HG03025 (cell line): ENCODE measurements around the gene LMF2.

Experiments used
- ATAC-seq: cut with Tn5 transposase; IDR thresholded peaks from one replicate; pipeline ENCODE4 v1.9.1; 2021; ENCODE audit warnings: mild to moderate bottlenecking, moderate library complexity; ENCODE audit not compliant: unreplicated experiment, low FRiP score

Gene LMF2

DNA sequence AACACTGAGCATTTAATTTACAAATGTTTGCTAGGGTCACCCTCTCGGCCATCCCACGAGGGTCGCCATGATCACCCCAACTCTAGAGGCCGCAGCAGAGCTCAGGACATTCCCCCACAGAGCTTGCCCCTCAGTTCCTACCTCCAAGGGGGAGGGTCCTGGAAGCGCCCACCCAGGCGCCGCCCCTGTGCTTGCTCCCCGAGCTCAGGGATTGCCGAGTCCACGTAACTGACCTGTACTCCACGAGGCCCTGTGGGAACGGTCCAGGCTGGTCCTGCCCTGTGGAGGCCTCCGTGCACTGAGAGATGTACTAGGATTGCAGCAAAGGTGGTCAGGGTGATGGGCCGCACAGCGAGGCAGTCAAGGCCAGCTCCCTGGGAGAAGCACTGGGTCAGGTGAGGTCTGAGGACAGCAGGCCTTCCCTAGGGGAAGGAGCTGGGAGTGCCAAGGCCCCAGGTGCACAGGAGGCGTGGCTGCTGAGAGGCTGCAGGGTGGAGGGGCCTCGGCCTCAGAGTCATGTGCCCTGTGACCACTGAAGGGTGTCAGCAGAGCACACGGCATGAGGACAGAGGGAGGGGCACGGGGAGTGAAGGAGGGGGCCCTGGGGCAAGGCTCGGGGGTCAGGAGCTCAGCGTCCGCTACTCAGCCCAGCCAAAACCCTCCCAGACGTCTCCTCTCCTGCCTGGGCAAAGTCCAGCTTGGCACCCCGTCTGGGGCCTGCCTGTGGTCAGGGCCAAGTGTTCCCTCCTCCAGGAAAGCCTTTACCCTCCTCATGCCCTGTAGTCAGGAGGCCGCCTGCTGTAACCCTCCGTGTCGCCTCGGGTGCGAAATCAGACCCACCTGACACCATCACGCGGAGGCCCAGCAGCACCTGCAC, 23.3 kb downstream of the LMF2 start:
- no peak for ATAC-seq

DNA sequence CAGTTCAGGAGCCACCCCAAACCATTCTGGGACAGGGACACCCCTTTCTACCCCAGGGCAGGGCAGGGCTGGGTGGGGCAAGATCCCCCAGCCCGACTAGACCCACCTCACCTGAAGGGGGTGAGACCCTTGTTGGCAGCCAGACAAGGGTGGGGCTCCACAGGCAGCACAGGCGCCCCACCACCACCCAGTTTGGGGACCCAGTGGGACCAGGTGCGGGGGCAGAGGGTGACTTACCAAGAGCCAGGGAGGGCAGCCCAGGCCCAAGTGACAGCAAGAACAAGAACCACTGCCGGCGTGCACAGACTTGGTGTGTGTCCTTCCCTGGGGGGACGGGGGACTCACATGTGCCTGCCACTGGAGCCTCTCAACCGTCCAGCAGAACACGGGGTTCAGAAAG, 23.9 kb downstream of the LMF2 start:
- no peak for ATAC-seq

DNA sequence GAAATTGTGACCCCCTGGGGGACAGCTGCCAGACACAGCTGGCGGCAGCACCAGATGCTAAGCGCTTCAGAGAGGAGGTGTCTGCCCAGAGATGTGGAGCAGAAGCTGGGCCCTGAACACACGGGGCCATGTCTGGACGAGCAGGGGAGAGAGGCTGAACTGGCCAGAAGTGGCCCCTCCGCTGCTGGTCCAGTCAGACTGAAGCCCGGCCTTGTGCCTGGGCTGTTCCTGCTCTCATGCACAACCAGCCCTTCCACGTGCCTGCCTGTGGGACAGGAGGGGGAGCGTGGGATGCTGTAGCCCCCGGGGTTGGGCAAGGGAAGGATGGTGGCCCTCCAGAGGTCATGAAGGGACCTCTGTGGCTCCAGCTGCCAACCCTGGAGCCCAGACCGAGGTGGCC, 24.4 kb downstream of the LMF2 start:
- no peak for ATAC-seq

DNA sequence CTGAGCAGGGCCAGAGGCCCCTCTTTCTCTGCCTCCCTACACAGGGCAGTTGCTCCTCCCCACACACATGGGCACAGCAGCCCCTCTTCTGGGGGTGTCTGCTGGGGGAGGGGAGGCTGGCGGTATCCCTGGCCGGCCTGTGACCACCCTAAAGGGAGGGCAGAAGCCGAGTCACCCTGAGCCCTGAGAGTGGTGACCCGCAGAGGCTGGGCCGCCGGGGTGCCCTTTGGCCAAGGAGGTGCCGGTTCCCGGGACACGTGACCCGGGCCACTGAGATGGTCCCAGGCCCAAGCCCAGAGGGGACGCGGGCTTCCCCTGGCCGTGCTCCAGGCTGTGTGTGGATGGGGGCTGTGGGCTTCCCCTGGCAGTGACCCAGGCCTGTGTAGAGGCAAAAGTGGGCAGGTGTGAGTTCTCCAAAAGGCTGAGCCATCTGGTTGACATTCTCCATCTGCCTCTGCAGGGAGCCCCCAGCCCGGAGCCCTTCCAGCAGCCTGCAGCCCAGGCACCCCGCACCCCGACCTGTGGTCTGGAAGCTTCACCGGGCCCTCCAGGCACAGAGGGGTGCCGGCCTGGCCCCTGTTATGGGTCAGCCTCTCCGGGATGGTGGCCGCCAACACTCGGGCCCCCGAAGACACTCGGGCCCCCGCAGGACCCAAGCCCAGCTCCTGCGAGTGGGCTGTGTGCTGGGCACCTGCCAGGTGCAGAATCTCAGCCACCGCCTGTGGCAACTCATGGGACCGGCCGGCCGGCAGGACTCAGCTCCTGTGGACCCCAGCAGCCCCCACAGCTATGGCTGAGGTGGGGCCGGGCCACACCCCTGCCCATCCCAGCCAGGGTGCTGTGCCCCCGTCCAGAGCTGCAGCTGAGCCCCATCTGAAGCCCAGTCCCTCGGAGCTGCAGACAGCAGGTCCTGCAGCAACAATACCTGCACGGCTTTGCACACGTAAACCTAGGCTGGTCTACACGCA, 25.1 kb downstream of the LMF2 start:
- ATAC-seq: no peak

DNA sequence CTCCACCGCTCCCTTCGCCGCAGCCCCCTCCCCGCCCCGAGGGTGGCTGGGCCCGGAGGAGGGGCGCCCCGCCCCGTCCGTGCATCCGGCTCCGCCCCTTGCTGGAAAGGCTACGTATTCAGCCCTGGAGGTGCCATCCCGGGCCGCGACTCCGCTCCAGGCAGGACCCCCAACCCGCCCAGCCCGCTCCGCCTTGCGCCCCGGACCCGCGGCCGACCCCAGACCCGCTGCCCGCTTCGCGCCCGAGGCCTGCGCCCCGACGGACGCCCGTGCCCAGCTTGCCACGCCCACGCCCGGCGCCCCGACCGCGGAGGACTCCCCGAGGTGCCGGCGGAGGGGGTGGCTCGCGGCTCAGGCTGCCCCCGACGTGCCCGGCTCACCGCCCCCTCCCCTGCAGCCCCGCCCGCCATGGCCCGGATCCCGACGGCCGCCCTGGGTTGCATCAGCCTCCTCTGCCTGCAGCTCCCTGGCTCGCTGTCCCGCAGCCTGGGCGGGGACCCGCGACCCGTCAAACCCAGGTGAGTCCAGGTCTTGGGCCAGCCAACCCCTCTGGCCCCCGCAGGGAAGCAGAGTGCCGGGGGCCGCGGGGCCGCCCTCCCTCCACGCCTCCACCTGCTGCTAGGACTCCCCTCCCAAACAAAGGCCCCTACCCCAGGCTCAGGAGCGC, 25.9 kb downstream of the LMF2 start, which contains the start of gene ADM2:
Gene ADM2 (plus strand): TSS at position 104 of the 667 bp plus-strand sequence. CDS start 305 bp downstream, at position 409.
- no peak for ATAC-seq

DNA sequence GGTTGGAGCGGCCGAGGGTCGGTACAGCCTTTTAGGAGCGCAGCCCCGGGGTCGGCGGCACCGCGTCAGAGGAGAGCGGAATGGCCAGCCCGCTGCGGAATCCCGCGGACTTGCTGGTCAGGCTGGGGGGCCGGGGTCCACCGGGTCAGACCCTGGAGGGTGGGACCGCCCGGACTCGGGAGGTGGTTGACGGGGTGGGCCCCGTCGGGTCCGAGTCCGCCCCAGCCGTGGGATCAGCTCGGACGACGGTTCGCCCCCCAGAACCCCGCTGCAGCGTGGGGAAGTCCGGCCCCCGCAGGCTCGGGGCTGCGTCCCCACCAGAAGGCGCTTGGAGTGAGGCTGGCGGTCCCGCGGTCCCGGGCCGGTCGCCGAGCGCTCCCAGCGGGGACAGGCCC, 26.5 kb downstream of the LMF2 start:
- no peak for ATAC-seq

DNA sequence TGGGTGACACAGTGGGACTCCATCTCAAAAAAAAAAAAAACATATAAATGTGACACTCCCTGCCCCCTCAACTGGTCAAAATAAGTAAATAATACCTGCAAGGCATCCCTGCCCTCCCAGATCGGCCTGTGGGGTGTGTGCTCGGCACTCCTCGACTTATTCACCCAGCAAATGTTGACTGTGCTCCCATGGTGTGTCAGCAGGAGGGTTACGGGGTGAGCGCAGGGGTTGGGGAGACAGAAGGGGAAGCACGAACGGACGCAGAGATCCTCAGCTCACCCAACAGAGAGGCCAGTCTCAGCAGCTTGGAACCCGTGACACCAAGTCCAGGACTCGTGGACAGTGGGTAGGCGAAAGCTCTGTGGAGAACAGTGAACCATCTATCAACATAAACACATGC, 27.8 kb downstream of the LMF2 start:
- no peak for ATAC-seq

DNA sequence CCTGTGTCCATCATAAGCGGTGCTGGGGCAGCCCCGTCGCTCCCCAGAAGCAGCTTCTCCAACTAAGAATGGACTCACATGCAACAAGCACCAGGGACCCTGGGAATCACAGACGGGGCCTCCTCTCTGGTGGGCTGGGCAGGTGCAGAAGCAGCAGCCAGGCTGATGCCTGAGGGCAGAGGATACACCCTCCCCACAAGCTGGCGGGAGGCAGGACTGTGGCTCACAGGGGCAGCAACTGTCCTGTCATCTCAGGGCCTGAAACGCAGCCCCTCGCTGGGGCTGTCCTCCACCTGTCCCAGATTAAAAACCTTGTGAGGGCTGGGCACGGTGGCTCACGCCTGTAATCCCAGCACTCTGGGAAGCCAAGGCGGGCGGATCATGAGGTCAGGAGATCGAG, 29.6 kb downstream of the LMF2 start:
- no peak for ATAC-seq

DNA sequence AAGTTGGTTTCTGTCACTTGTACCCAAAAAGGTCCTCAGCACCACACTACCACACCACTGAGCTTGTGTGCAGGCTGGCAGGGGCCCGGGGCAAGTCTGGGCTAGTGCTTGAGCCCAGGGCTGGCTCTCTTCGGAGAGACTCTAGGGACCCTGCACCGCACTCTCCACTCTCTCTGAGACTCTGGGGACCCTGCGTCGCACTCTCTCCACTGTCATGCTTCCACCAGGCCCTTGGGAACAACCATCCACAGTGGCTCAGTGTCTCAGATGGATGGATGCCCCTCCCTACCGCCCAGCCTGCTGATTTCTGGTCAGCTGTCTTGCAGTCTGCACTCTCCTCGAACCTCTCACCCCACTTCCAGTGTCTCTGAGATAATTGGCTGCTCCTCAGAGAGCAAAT, 30.6 kb downstream of the LMF2 start:
- no peak for ATAC-seq

DNA sequence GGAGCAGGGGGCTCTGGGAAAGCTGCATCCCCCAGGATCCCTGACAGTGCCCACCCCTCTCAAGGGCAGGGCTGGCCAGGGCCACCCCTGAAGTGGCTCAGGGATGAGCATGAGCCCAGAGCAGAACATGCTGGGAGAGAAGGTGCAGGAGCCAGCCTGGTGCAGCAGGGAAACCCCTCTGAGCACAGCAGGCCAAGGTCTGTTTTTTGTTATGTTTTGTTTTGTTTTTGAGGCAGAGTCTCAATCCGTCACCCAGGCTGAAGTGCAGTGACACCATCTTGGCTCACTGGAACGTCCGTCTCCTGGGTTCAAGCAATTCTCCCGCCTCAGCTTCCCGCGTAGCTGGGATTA, 31.9 kb downstream of the LMF2 start:
- ATAC-seq: no peak

DNA sequence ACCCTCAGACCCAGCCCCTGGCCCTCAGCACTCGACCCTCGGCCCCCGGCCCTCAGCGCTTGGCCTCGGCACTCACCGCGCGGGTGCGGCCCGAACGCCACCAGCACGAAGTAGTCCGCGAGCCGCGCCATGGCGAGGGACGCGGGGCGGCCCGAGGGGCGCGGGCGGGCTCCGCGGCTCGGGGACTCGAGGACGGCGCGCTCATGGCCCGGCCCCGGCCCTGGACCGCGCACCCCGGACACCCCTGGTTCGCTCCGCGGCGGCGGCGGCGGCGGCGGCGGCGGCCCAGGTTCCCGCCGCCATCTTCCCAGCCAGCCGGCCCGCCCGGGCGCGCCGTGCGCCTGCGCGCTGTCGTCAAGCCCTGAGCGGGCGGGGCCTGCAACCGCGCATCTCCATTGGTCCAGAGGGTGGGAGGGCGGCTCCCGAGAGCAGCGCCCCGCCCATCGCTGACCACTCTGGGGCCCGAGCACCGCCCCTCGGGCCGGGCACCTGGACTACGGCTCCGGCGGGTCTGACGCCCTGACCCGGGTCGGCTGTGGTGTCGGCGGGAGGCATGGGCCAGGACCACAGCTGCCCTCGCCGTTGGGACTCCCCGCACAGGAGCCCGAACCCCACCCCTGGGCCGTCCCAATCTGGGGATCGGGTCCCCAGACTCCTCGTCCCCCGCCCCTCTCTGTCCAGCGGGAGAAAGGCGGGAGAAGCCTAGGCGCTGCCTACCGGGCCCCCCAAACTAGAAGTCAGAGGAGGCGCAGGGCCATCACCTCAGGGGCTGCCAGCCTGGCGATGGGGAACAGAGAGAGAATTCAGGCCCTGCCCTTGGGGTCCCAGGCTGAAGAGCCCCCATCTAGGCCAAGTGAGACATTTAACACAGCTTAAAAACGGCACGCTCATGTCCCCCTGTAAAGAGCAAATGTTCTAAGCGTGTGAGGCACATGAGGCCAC, 32.5 kb downstream of the LMF2 start, which contains the start of gene SBF1:
Gene SBF1 (minus strand): TSS at position 326 of the 942 bp plus-strand sequence. CDS start 195 bp downstream, at position 131.
- peak; percentile 50 for ATAC-seq

DNA sequence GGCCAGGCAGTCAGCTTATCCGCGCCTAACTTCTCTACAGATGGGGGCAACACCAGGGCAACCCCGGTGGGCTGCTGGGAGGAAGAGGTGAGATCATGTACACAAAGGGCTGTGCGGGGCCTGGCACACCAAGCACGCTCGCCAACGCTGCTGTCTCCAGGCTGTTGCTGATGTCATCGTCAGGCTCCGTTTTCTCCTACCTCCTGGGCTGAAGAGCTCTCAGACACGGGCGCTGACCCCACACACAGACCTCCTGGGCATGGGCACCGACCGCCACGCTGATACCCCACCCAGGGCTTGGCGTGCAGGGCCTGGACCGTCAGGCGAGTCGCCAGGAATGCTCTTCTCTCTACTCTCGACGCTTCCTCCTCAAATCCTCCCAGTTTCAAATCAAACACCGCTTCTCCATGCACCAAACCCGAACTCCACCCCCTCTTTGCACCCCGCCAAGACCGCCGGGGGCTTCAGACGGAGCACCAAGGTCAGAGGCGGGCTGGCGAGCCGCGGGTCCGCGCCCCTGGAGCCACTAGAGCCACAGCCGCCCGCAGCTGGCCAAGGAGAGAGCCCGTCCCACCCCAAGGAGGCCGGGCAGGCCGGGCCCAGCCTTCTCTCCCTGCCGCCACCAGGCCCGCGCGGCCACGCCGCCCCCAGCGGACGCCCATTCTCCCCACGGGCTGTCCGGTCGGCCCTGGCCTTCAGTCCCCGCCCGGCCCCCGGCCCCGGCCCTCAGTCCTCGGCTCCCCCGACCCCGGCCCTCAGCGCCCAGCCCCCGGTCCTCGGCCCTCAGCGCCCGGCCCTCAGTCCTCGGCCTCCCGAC, 33.4 kb downstream of the LMF2 start:
- no peak for ATAC-seq

DNA sequence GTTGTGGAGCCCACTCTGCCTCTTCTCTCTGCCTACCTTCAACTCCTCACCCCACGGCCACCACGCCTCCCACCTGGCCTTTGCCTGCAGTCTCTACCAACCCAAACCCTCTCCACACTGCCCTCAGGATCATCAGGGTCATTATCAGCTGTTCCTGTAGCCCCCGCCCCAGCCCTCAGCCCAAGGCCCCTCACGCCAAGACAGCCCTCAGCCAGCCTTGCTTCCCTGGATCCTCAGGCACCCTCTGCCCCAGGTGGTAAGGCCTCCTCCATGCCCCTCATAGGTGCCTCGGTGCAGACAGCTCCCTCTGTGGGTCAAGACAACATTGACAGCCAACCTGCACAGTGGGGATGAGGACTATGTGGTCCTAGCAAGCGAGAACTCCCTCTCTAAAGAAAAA, 34.4 kb downstream of the LMF2 start:
- ATAC-seq: no peak

DNA sequence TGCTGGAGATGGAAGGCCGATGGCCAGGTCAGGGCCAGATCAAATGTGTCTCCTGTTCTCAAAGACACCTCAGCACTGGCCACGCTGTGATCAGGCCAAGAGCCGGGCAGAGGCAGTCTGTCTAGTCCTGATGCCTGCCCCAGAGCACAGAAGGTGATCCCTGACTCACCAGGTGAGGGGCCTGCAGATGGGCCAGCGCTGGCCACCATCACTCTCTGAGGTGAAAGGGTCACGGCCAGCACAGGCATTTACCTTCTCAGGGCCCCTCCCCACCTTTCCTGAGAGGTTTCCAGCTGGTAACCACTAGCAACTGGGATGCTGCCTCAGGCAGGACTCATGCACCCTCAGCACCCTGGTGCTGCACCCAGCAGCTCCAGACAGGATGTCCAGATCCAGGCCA, 35.5 kb downstream of the LMF2 start:
- ATAC-seq: no peak

DNA sequence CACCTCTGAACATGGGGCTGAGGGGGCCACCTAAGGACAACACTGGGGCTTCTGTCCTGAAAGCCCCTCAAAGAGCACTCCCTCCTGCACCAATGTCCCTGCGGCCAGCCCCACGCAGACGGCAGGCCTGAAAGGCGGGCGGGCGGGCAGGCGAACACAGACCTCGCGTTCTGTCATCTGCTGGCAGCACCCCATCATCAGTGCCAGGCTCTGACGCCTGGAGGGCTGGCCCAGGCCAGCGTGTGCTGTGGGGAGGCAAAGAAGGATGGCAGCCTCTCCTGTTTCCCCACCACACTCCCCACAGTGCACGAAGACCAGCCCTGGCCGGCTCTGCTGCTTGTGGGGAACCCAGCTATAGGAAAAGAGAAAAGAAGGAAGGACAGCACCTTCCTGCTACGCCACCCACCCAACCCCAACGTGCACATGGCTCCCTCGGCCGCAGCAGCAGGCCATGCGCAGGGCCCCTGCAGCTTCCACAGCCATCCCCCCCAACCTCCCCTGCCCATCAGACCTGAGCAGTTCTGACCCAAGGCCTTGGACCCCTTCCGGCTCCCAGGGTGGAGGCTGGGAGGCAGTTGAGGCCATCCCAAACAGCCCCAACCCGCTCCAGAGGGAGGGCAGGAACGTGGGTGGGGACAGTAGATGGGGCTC, 36.2 kb downstream of the LMF2 start:
- no peak for ATAC-seq

DNA sequence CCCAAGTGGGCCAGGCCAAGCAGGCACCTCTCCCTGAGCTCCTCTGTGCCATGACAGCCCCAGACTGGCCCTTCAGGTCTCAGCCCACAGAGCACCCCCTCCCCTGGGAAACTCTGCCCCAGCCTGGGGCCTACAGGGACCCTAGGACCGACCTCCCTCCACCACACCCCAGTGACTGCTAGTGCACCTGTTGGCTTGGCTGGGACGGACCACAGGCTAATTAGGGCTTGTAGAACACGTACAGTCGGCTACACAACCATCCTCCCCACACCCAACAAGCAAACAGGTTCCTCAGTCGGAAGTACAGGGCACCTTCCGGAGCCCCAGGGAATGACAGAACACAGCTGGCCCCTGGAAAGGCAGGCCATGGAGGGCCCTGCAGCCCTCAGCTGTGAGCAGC, 37.0 kb downstream of the LMF2 start:
- no peak for ATAC-seq

DNA sequence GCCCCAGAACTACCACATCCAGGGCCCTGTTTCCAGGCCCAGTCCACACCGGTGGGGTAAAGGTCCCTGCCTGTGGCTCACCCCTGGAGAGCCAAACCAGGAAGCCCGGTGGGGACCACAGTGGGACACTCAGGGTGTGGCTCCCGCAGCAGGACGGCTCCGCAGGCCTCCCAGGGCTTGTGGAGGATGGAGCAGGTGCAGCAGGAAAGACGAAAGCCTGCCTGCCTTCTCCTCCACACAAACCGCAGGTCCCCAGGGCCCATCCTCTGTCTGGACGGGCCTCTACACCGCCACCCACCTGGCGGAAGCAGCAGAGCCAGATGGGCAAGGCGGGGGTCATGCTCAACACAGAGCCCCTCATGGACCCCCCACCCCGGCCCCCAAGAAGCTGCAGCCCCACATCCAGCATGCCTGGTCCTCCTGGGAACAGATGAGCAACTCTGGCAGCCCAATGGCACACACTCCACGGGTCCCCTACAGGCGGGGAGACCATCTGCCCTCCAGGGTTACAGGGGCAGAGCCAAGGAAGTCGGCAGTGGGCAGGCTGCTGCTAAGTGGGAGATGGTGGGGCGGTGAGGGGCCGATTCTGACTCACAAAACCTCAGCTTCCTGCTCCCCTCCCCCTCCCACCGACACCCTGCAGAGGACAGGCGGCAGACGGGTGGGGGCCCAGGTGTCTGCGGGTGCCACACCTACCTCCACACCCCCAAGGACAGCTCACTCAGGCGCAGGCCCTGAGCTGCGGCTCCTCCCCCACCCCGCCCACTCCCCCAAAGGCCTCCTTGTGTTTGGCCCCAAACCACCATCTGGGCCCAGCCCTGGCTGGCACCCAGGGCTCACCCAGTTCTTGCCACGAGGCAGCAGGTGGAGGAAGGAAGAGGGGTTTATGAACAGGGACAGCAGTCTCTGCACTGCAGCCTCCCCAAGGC, 37.9 kb downstream of the LMF2 start:
- ATAC-seq: no peak
